Left lung (tissue), 10 donors: ENCODE data around the gene PRLR. TPM values are rescaled to one million over a fixed set of nuclear protein-coding genes. Genes with fewer than 3 reads are reported as not detected.

Experiments used
- ATAC-seq: fragments of 200-7000 bp; cut with Tn5 transposase; one replicate; pipeline ENCODE4 v1.9.1; 2020; ENCODE audit warnings: moderate library complexity
- DNase-seq, 4 donors: peaks; one replicate each; pipeline ENCODE4 v3.0.0-alpha.2; 2013 to 2020
- H3K27ac ChIP-seq, 2 donors: fragments of 200-600 bp; sonication (generic) in 1 of 2; one replicate each; pipeline versions ENCODE4 v1.5.0 to v1.8.0; 2020 to 2021
- H3K27me3 ChIP-seq, 2 donors: fragments of 200-600 bp; sonication (generic) in 1 of 2; one replicate each; pipeline versions ENCODE4 v1.5.0 to v1.8.0; 2020 to 2021
- H3K36me3 ChIP-seq, 2 donors: fragments of 200-600 bp; sonication (generic) in 1 of 2; one replicate each; pipeline versions ENCODE4 v1.5.0 to v1.8.0; 2020 to 2021
- H3K4me1 ChIP-seq, 2 donors: fragments of 200-600 bp; one replicate each; pipeline ENCODE4 v1.8.0; 2021
- H3K4me3 ChIP-seq, 2 donors: fragments of 200-600 bp; sonication (generic) in 1 of 2; one replicate each; pipeline versions ENCODE4 v1.5.0 to v1.8.0; 2020 to 2021; ENCODE audit warnings: mild to moderate bottlenecking in 1 of 2
- H3K9me3 ChIP-seq, 2 donors: fragments of 200-600 bp; sonication (generic) in 1 of 2; one replicate each; pipeline versions ENCODE4 v1.5.0 to v1.8.0; 2020 to 2021
- CTCF ChIP-seq, 2 donors: fragments of 200-600 bp; sonication (generic) in 1 of 2; IDR thresholded peaks; one replicate each; pipeline versions ENCODE4 v1.5.0 to v1.8.0; 2021; ENCODE audit warnings: antibody characterized with exemption in 2 of 2
- intact Hi-C, 2 donors: fragments of 100-400 bp; cut with DNase I; formaldehyde crosslinking; loops; one replicate each; pipeline versions ENCODE4 v1.11.2 to v1.14.2; 2022
- polyA plus RNA-seq, 6 donors: library from polyadenylated mRNA; unstranded; fragments of 120-200 nt; gene quantifications; one replicate each; pipeline ENCODE4 v1.2.1, GENCODE V29; 2013; ENCODE audit not compliant: insufficient read length in 6 of 6
- total RNA-seq, 2 donors: library from RNA; stranded (reverse); fragmentation: NEBNext Ultra II Directional; extraction: Animal tissue kit (Norgen Biotek cat#: 25700); gene quantifications; one replicate each; pipeline ENCODE4 v1.2.1, GENCODE V29; 2021
- donor health status: DM: no; HTN: yes; CAD: no.
- donor health status: DM: no; HTN: no; CAD: no.

Gene PRLR
- total and polyA plus RNA-seq, 8 donors = 0.84 to 4.1 (median 2.5) TPM

DNA sequence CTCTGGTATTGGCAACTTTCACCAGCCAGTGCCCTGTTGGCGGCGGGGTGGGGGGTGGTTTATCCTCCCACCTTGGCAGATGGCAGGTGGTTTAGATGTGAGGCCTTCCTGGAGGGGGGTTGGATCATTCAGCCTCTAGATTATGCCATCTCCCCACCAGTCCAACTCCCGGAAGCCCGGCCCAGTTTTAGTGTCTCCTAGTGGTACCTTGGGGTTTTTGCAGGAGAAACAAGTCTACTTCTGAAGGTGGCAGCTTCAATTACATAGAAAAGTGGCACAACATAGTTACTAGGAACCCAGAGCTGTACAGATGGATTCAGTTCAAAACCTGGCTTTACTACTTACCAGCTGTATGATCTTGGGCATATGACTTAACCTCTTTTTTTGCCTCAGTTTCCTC is 11.3 kb downstream of the PRLR start:
- no peak for TF ChIP-seq CTCF (IDR thresholded peaks at IDR 0.05)
- Histone ChIP-seq H3K4me1 (no peaks in the 10 kb centered on the region), H3K27ac (no peak overlapping the region), H3K36me3 (no peaks in the 10 kb centered on the region), H3K9me3 (no peaks in the 10 kb centered on the region), H3K4me3 (no peak overlapping the region), H3K27me3 (no peaks in the 10 kb centered on the region)
- intact Hi-C loops = no loop called here
- DNase-seq (peak in 1 of 4 donors; percentile 34), ATAC-seq (no peak)

- no peak for TF ChIP-seq CTCF (IDR thresholded peaks at IDR 0.05)
- Histone ChIP-seq H3K9me3 (no peaks in the 10 kb centered on the region), H3K27ac (no peak overlapping the region), H3K36me3 (no peaks in the 10 kb centered on the region), H3K4me1 (no peaks in the 10 kb centered on the region), H3K4me3 (no peak overlapping the region), H3K27me3 (no peaks in the 10 kb centered on the region)
- no peak for ATAC-seq
- no peak for DNase-seq
- intact Hi-C loops = no loop called here
These were observed 16.2 kb downstream of the PRLR start for GRCh38 chr5:35214051-35214450.

GRCh38 chr5:35213608-35214007 is 16.7 kb downstream of the PRLR start:
- intact Hi-C loops = no loop called here
- Histone ChIP-seq H3K9me3 (no peaks in the 10 kb centered on the region), H3K4me1 (no peaks in the 10 kb centered on the region), H3K27ac (no peak overlapping the region), H3K4me3 (no peak overlapping the region), H3K27me3 (no peaks in the 10 kb centered on the region), H3K36me3 (no peaks in the 10 kb centered on the region)
- TF ChIP-seq CTCF (IDR thresholded peaks at IDR 0.05) = no peak
- ATAC-seq = no peak
- no peak for DNase-seq

- H3K4me3 ChIP-seq = no peak overlapping the region
- ATAC-seq = no peak
- TF ChIP-seq CTCF (IDR thresholded peaks at IDR 0.05) = no peak
- DNase-seq = no peak
- intact Hi-C loops = no loop called here
- H3K27me3 ChIP-seq = no peaks in the 10 kb centered on the region
- no peaks in the 10 kb centered on the region for H3K36me3 ChIP-seq
- no peak overlapping the region for H3K27ac ChIP-seq
- no peaks in the 10 kb centered on the region for H3K4me1 ChIP-seq
- no peaks in the 10 kb centered on the region for H3K9me3 ChIP-seq
These were observed 17.9 kb downstream of the PRLR start for GRCh38 chr5:35212122-35212982.

DNA sequence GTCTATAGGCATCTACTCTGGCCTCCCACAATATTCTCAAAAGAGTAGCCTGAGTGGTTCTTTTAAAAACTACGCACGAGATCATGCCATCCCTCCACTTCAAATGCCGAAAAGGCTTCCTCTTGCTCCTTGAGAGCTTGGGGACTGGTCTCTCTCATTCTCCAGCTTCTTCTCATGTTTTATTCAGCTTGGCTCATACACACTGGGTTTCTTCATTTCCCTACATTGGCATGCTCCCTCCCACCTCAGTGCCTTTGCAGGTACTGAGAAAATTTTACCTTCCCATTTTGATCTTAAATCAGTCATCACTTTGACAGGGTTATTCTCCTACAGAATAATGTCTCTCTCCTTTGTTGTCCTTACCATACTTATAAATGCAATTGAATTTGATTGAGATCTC is 20.4 kb downstream of the PRLR start:
- no peak for TF ChIP-seq CTCF (IDR thresholded peaks at IDR 0.05)
- Histone ChIP-seq H3K27ac (no peak overlapping the region), H3K4me1 (no peaks in the 10 kb centered on the region), H3K4me3 (no peak overlapping the region), H3K36me3 (no peaks in the 10 kb centered on the region), H3K9me3 (no peaks in the 10 kb centered on the region), H3K27me3 (no peaks in the 10 kb centered on the region)
- no peak for ATAC-seq
- intact Hi-C loops = no loop called here
- no peak for DNase-seq
